ENCODE measurements around the gene NTM. TPM values are rescaled to one million over a fixed set of nuclear protein-coding genes. Genes with fewer than 3 reads are reported as not detected.

Gene NTM
- total and polyA plus RNA-seq, 7 donors = 0.07 to 1.1 (median 0.22) TPM; not detected in 2

GRCh38 chr11:131656839-131657211 lies 286.4 kb downstream of the NTM start:
- no peak for ATAC-seq
- no peak for TF ChIP-seq CTCF (IDR thresholded peaks at IDR 0.05)
- H3K9me3 ChIP-seq = no peaks in the 10 kb centered on the region
- WGBS, 3 donors = 51 to 69% (median 57%) methylated on average over 9 of the region's 9 CpGs
- no peak for DNase-seq
- H3K27ac ChIP-seq = no peak overlapping the region
- H3K36me3 ChIP-seq (ENCODE audit: insufficient read depth in 1 of 2, low read depth in 1 of 2) = no peaks in the 10 kb centered on the region
- H3K27me3 ChIP-seq (ENCODE audit: insufficient read depth in 3 of 3, low read length in 2 of 3) = peaks cover 0 to 4% (median 0%) of the 10 kb centered on the region in 3 donors
- intact Hi-C loops (cut with DNase I) = loop anchor here in 1 of 2 donors (10.0 kb wide), 1 partner anchor 162 kb away; no protein-coding TSS in a partner anchor
- H3K4me1 ChIP-seq = no peaks in the 10 kb centered on the region
- H3K4me3 ChIP-seq = no peak overlapping the region

- Histone ChIP-seq H3K36me3 (ENCODE audit: insufficient read depth in 1 of 2, low read depth in 1 of 2) (no peaks in the 10 kb centered on the region), H3K27me3 (ENCODE audit: insufficient read depth in 3 of 3, low read length in 2 of 3) (peaks cover 0 to 4% (median 0%) of the 10 kb centered on the region in 3 donors), H3K4me1 (no peaks in the 10 kb centered on the region), H3K4me3 (no peak overlapping the region), H3K27ac (no peak overlapping the region), H3K9me3 (no peaks in the 10 kb centered on the region)
- WGBS, 3 donors = 87 to 91% (median 88%) methylated on average over 17 of the region's 17 CpGs
- ATAC-seq (no peak), DNase-seq (no peak)
- no peak for TF ChIP-seq CTCF (IDR thresholded peaks at IDR 0.05)
- intact Hi-C loops (cut with DNase I) = loop anchor here in 1 of 2 donors (10.0 kb wide), 1 partner anchor 164 kb away; no protein-coding TSS in a partner anchor
These were observed 288.0 kb downstream of the NTM start for GRCh38 chr11:131658414-131658813.

GRCh38 chr11:131658952-131659351 lies 288.5 kb downstream of the NTM start:
- no peaks in the 10 kb centered on the region for H3K36me3 ChIP-seq (ENCODE audit: insufficient read depth in 1 of 2, low read depth in 1 of 2)
- DNase-seq (no peak), ATAC-seq (no peak)
- no peaks in the 10 kb centered on the region for H3K4me1 ChIP-seq
- H3K4me3 ChIP-seq = no peak overlapping the region
- H3K27ac ChIP-seq = no peak overlapping the region
- H3K27me3 ChIP-seq (ENCODE audit: insufficient read depth in 3 of 3, low read length in 2 of 3) = peaks cover 0 to 4% (median 0%) of the 10 kb centered on the region in 3 donors
- intact Hi-C loops (cut with DNase I) = loop anchor here in 1 of 2 donors (10.0 kb wide), 1 partner anchor 164 kb away; no protein-coding TSS in a partner anchor
- 88 to 98% (median 92%) methylated on average over 2 of the region's 2 CpGs for WGBS, 3 donors
- no peaks in the 10 kb centered on the region for H3K9me3 ChIP-seq
- no peak for TF ChIP-seq CTCF (IDR thresholded peaks at IDR 0.05)

- WGBS, 3 donors = 85 to 90% (median 86%) methylated on average over 11 of the region's 11 CpGs
- no peak overlapping the region for H3K27ac ChIP-seq
- intact Hi-C loops (cut with DNase I) = loop anchor here in 1 of 2 donors (10.0 kb wide), 1 partner anchor 165 kb away; no protein-coding TSS in a partner anchor
- H3K4me1 ChIP-seq = no peaks in the 10 kb centered on the region
- H3K4me3 ChIP-seq = no peak overlapping the region
- no peaks in the 10 kb centered on the region for H3K9me3 ChIP-seq
- TF ChIP-seq CTCF (IDR thresholded peaks at IDR 0.05) = no peak
- no peak for ATAC-seq
- no peaks in the 10 kb centered on the region for H3K36me3 ChIP-seq (ENCODE audit: insufficient read depth in 1 of 2, low read depth in 1 of 2)
- H3K27me3 ChIP-seq (ENCODE audit: insufficient read depth in 3 of 3, low read length in 2 of 3) = peaks cover 0 to 4% (median 0%) of the 10 kb centered on the region in 3 donors
- no peak for DNase-seq
These were observed 289.5 kb downstream of the NTM start for GRCh38 chr11:131659931-131660330.

- Histone ChIP-seq H3K4me1 (no peaks in the 10 kb centered on the region), H3K9me3 (no peaks in the 10 kb centered on the region), H3K36me3 (ENCODE audit: insufficient read depth in 1 of 2, low read depth in 1 of 2) (no peaks in the 10 kb centered on the region), H3K27ac (no peak overlapping the region), H3K4me3 (no peak overlapping the region), H3K27me3 (ENCODE audit: insufficient read depth in 3 of 3, low read length in 2 of 3) (peaks cover 0 to 4% (median 0%) of the 10 kb centered on the region in 3 donors)
- ATAC-seq (no peak), DNase-seq (no peak)
- WGBS, 3 donors = 73 to 83% (median 73%) methylated on average over 3 of the region's 3 CpGs
- no peak for TF ChIP-seq CTCF (IDR thresholded peaks at IDR 0.05)
- intact Hi-C loops (cut with DNase I) = no loop called here
These were observed 290.7 kb downstream of the NTM start for GRCh38 chr11:131661132-131661531.

All from psoas muscle (tissue), 8 donors.